ENCODE data around the gene TSPAN3.

GRCh38 chr15:77001966-77002365 lies 68.9 kb downstream of the TSPAN3 start:
- TF ChIP-seq CTCF (IDR thresholded peaks at IDR 0.05) (no peak), POLR2A (IDR thresholded peaks at IDR 0.05) (no peak), EP300 (IDR thresholded peaks at IDR 0.05) (no peak)

All from gastroesophageal sphincter (tissue), 3 donors.